ENCODE results near the gene MAN1B1.
"Not testable (repeated sequence)": the region's sequence is repeated elsewhere in the genome, so short reads cannot be mapped to it uniquely, and the experiment has no call there.

Gene MAN1B1

GRCh38 chr9:137129456-137130175, 42.8 kb downstream of the MAN1B1 start:
- DNase-seq: peak; percentile 95

GRCh38 chr9:137130176-137130755, 43.5 kb downstream of the MAN1B1 start:
- DNase-seq: no peak

GRCh38 chr9:137134191-137134590, 47.4 kb downstream of the MAN1B1 start:
- no peak for DNase-seq

DNA sequence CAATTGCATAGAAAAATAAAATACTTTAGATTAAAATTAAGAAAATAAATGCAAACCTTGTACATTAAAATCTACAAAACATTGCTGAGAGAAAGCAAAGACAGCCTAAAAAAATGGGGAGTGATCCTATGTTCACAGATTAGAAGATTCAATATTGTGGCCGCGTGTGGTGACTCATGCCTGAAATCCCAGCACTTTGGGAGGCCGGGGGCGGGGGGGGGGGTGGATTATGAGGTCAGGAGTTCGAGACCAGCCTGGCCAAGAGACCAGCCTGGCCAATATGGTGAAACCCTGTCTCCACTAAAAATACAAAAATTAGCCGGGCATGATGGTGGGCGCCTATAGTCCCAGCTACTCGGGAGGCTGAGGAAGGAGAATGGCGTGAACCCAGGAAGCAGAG, 48.4 kb downstream of the MAN1B1 start:
- DNase-seq: not testable (repeated sequence)

DNA sequence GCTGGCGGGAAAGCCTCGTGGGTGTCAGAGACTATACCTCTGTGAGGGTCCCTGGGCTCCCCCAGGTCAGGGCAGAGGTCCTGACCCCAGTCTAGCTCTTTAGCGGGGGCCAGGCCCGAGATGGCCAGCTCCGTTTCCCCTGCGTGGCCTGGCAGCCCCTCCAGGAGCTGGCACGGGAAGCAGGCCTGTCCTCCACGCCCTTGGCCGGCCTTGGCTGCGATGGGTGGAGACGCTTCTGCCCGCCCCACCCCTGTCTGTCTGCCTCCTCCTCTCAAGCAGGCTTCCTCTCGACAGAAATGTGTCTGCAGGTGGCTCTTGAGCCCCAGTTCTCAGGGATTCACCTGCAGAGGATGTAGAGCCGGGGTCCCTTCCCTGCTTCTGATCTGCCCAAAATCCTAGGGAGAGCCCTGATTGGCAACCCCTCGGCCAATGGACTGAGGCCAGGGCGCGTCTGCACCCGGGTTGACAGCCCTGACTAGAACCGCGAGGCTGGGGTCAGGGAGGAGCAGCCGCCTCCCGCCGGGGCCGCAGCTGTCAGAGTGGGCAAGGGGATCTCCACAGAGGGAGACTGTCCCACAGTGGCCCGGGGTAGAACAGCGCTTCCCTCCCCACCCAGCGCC, 49.6 kb downstream of the MAN1B1 start:
- no peak for DNase-seq

DNA sequence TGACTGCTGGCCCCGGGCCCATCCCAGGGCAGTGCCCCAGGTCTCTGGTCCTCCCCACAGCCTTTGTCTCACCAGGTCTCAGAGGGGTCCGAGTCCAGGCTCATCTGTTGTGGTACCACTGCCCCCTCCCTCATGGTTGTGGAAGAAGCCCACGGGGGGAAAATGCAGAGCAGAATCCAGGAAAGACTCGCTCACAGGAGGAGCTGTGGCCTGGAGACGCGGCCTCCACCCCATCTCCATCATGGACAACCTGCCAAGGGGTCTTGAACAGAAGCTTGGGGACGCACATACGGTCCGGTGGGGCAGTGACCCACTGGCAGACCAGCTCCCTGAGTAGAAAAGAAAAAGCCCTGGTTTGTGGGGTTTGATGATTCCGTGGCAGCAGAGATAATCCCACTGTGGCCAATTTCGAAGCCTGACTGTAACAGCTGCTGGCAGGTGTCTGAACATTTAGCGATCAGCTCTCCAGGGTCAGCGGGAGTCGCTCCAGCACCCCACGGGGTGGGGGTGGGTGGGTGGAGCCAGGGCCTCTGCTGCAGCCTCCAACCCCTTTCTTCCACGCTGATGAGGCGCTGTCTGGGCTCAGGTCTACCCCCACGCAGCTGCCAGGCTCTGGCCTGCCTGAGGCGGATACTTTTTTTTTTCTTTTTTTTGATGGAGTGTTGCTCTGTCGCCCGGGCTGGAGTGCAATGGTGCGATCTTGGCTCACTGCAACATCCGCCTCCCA, 50.3 kb downstream of the MAN1B1 start:
- DNase-seq: peak; percentile 80

GRCh38 chr9:137138058-137138721, 51.4 kb downstream of the MAN1B1 start:
- DNase-seq: peak; percentile 94

GRCh38 chr9:137138722-137139467, 52.1 kb downstream of the MAN1B1 start, which contains the start of gene GRIN1:
Gene GRIN1, plus strand, starts transcription at chr9:137139154. Its CDS starts 333 bp downstream, at chr9:137139487.
- DNase-seq: peak; percentile 46

- peak; percentile 41 for DNase-seq
Observed at GRCh38 chr9:137139468-137140150, 52.8 kb downstream of the MAN1B1 start.

- DNase-seq: no peak
Observed at GRCh38 chr9:137140151-137141012, 53.6 kb downstream of the MAN1B1 start.

DNA sequence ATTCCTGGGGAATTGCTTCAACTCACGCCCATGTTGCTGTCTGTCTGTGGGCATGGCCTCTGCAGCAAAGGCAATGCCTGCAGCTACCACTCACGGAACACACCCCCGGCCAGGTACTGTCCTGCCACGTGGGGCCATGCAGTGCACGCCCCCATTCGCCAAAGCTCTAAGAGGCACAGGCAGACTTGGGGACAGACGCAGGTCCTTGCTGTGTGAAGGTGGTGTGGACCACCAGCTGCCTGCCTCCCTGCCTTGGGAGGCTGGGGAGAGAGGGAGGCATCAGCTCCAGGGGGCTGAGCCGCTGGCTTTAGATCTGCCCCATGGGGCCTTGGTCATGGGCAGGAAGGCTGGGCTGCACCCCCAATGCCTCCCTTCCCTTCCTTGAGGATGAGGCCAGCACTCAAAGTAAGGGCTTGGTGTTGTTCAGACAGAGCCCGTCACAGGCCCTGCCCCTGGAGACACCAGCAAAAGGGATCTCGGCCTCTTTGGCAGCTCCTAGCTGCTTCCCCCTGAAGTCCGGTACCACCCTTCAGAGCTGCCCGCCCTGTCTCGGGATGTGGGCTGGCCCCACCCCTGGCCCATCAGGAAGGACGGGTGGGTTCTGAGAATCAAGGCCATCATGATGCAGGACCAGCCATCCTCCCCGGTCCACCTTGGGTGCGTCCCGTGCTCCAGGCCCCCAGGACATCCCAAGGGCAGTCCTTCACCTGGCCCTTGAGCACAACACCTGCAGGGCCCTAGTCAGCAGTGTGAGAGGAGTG, 54.4 kb downstream of the MAN1B1 start:
- DNase-seq: no peak

DNA sequence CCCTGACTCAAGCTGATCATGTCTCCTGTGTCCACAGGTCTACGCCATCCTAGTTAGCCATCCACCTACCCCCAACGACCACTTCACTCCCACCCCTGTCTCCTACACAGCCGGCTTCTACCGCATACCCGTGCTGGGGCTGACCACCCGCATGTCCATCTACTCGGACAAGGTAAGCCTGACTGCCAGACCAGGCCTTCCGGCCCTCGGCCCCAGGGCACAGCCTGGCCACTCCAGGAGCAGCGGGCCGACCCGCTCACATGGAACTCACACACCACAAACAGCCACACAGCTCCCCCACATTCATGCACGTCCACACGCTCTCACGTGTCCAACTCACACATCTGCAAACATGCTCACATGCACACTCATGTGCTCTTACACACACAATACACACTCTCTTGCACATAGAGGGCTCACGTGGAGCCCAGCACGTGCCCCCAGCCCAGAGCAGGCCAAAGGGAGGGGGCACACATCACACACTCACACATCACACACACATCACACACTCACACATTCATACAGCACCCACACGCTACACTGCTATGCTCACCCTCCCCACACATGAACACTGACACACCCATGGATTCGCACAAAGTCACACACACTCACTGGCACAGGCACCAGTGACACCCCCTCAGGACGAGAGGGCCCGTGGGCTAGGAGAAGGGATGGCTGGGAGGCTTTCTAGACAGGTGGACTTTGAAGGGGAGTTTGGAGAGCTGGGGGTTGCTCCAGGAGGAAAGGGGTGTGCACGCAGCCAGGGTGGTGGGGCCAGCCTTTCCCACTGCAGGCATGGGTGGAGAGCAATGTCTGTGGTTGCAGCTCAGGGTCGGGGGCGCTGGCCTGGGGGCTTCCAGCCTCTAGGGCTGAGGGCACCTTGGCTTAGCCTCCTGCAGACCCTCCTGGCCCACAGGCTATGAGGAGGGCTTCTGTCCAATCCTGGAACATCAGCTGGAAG, 55.5 kb downstream of the MAN1B1 start:
- DNase-seq: no peak

- no peak for DNase-seq
Observed at GRCh38 chr9:137143459-137143858, 56.7 kb downstream of the MAN1B1 start.

DNA sequence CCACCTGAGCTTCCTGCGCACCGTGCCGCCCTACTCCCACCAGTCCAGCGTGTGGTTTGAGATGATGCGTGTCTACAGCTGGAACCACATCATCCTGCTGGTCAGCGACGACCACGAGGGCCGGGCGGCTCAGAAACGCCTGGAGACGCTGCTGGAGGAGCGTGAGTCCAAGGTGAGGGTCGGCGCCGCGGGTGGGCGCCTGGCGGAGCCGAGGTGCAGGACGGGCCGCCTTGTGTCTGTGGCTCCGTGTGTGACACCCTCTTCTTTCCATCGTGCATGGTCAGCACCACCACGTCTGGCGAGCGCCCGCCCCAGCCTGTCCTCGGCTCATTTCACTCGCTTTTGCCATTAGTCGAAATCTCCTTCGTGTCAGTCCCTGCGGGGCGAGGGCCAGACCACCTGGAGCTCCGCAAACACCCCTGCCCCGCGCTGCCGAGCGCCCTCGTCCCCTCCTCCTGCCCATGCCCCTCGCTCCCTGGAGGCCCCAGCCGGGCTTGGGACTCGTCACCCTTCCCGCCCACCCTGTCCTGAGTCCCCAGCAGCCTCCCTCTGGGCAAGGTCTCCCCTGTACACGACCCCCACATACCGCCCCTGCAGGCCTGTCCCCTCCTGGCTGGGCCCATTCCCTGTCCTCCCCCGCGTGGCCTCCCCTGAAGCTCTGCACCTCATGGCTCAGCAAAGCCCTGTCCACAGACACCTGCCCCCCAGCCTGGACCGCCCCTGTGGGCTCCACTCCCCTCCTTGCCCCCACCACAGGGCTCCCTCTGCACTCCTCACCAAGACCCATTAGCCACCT, 59.1 kb downstream of the MAN1B1 start:
- DNase-seq: no peak

DNA sequence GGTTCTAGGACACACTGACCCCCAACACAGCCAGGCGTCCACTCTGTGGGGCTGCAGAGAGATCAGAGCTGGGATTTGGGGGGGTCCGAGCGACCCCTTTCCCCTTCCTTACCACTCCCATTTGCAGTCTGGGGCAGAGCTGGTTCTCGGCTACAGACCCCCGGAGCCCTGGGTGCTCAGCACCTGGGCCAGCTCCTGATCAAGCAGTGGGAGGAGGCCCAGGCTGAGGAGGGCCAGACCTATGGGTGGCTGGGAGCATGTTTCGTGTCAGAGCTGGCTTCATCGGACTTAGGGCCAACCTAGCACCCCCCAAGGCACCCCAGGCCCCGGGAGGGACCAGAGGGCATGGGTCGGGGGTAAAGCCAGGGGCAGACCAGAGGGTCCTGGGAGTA, 59.7 kb downstream of the MAN1B1 start:
- DNase-seq: no peak

- DNase-seq: no peak
Observed at GRCh38 chr9:137147091-137147792, 60.5 kb downstream of the MAN1B1 start.

DNA sequence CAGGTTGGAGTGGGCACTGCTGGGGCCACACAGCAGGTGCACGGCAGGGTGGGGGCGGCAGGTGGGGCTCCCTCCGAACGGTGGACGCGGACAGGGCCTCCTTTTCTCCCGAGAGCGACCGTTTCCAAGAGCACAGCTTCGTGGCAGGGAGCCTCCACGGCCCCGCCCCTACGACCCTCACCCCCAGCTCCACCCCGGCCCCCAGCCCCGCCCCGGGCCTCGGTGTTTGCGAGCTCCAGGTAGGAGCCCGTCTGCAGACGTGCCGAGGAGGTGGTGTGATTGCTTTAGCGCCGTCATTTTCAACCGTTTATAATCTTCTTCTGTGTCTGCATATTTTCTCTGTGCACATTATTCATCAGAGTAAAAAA, 61.0 kb downstream of the MAN1B1 start:
- DNase-seq: no peak

Data from NCI-H2171 (cell line).